Heart right ventricle (tissue), 16 donors: ENCODE measurements around the gene CSRP1. TPM values are rescaled to one million over a fixed set of nuclear protein-coding genes. Genes with fewer than 3 reads are reported as not detected.

ENCODE experiments used
- ATAC-seq, 8 donors: fragments of 200-7000 bp; cut with Tn5 transposase; one replicate each; pipeline ENCODE4 v1.9.1; 2020; ENCODE audit warnings: mild to moderate bottlenecking in 8 of 8, moderate library complexity in 8 of 8, moderate number of reproducible peaks in 1 of 8
- DNase-seq, 2 donors: peaks; one replicate each; pipeline ENCODE4 v3.0.0-alpha.2; 2020
- H3K27ac ChIP-seq, 10 donors: fragments of 200-600 bp; sonication (generic) in 2 of 10; one replicate each; pipeline versions ENCODE4 v1.5.0 to v1.8.0; 2020 to 2022; ENCODE audit warnings: mild to moderate bottlenecking in 3 of 10
- H3K27me3 ChIP-seq, 7 donors: fragments of 200-600 bp; one replicate each; pipeline ENCODE4 v1.8.0; 2021 to 2022; ENCODE audit warnings: mild to moderate bottlenecking in 2 of 7
- H3K36me3 ChIP-seq, 9 donors: fragments of 200-600 bp; sonication (generic) in 1 of 9; one replicate each; pipeline versions ENCODE4 v1.5.0 to v1.8.0; 2020 to 2022; ENCODE audit warnings: mild to moderate bottlenecking in 2 of 9
- H3K4me1 ChIP-seq, 9 donors: fragments of 200-600 bp; sonication (generic) in 1 of 9; one replicate each; pipeline versions ENCODE4 v1.5.0 to v1.8.0; 2020 to 2022; ENCODE audit warnings: mild to moderate bottlenecking in 4 of 9
- H3K4me3 ChIP-seq, 10 donors: fragments of 200-600 bp; sonication (generic) in 2 of 10; one replicate each; pipeline versions ENCODE4 v1.5.0 to v1.8.0; 2020 to 2022; ENCODE audit warnings: mild to moderate bottlenecking in 7 of 10, moderate library complexity in 2 of 10
- H3K9me3 ChIP-seq, 11 donors: fragments of 200-600 bp in 10 of 11; sonication (generic) in 2 of 11; one replicate each; pipeline versions ENCODE4 v1.5.0 to v1.8.0; 2013 to 2022; ENCODE audit warnings: mild to moderate bottlenecking in 2 of 11, control low read depth in 1 of 11, moderate library complexity in 1 of 11
- WGBS, 2 donors: extraction: QIAGEN DNeasy Blood & Tissue Kit; methylation state at CpG; one replicate each; pipeline ENCODE4 v1.1.7; 2013; ENCODE audit warnings: inconsistent platforms in 1 of 2; 5-methylcytosine and 5-hydroxymethylcytosine counted together
- intact Hi-C, 10 donors: fragments of 100-400 bp; cut with DNase I; formaldehyde crosslinking; loops; one replicate each; pipeline versions ENCODE4 v1.11.1 to v1.14.2; 2022
- polyA plus RNA-seq, 2 donors: library from polyadenylated mRNA; stranded (reverse); fragments of 200-250 nt; gene quantifications; one replicate each; pipeline ENCODE4 v1.2.3, GENCODE V29; 2013
- total RNA-seq, 10 donors: library from RNA; stranded (reverse); fragmentation: NEBNext Ultra II Directional in 3 of 10; extraction: Animal tissue kit (Norgen Biotek cat#: 25700) in 3 of 10; gene quantifications; one replicate each; pipeline versions ENCODE4 v1.2.1 to v1.2.4, GENCODE V29; 2021 to 2023
- TF ChIP-seq, protein P1 (sequence below), 9 donors: fragments of 200-600 bp; sonication (generic) in 2 of 9; IDR thresholded peaks; one replicate each; pipeline versions ENCODE4 v1.5.0 to v1.8.0; 2021 to 2022; ENCODE audit warnings: antibody characterized with exemption in 9 of 9, mild to moderate bottlenecking in 5 of 9, moderate library complexity in 1 of 9
- donor health status: Arrhythmogenic right ventricular cardiomyopathy.
- donor health status: ischemic (EF 13 %, LVEDD 7.1; RV severe dilation, severe dysfunction).
- donor health status: healthy with polysubstance abuse.
- donor health status: DM: no; HTN: yes; CAD: no.
- donor health status: DM: no; HTN: no; CAD: no.
- donor health status: ischemic (EF 25% LVEDD 6.9; RV normal size, moderate dysfunction).
- donor health status: ischemic (EF 25% LVEDD 5.7; RV mildly dilated, moderate dysfunction).
- donor health status: healthy.
- donor health status: DM: yes; HTN: yes; CAD: no.
- donor health status: Ischemic cardiomyopathy.
- donor health status: ischemic (EF 35%, LVEDD 5.7; RV mildly dilated, moderate dysfunction).
- donor health status: nonischemic (EF 11% LVEDD 7.7; RV severe dilation, severe dysfunction).
- donor health status: DM: yes; HTN: yes; CAD: no.
- donor health status: PGD.
- donor health status: ischemic (EF 29% LVEDD 5.4; RV normal size, mild dysfunction).
- donor health status: nonischemic (EF 23%, LVEDD 6.1; RV moderate dilation, normal function).

Gene CSRP1
- total and polyA plus RNA-seq, 12 donors: 48.1 to 104 (median 67.7) TPM

DNA sequence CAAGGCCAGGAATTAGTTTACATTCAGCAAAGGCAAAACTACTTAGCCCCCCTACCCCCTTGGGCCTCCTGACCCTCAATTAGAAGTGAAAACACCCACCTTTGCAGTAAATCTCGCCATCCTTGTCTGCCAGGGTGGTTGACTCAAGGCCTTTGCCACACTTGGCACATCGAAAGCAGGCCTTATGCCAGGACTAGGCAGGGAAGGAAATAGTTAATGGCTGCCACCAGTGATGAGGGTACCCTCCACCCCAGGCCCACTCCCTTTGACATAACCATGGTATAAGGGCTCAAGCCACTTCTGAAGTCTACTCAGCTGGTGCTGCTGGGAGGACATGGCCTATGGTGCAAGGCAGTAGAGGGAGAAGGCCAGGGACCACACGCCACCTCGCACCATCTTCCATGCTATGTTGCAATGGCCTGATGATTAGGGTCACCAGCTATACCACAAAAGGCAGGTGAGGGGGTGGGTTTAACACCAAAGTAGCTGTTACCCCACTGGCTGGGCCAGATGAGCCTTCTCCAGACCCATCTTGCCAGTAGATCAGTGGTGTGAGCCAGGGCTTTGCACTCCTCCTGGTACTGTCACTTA lies 21.6 kb downstream of the CSRP1 start:
- H3K4me1 ChIP-seq: peaks cover 9 to 65% (median 51%) of the 10 kb centered on the region in 9 donors
- WGBS, 2 donors: 93 to 96% methylated on average over 4 of the region's 4 CpGs
- H3K9me3 ChIP-seq: no peaks in the 10 kb centered on the region
- intact Hi-C loops: no loop called here
- no peak overlapping the region for H3K4me3 ChIP-seq
- no peak for DNase-seq
- peaks cover 0 to 6% (median 0%) of the 10 kb centered on the region in 7 donors for H3K27me3 ChIP-seq
- peaks cover 0 to 73% (median 16%) of the 10 kb centered on the region in 9 donors for H3K36me3 ChIP-seq
- no peak for ATAC-seq
- TF ChIP-seq, protein P1, sequence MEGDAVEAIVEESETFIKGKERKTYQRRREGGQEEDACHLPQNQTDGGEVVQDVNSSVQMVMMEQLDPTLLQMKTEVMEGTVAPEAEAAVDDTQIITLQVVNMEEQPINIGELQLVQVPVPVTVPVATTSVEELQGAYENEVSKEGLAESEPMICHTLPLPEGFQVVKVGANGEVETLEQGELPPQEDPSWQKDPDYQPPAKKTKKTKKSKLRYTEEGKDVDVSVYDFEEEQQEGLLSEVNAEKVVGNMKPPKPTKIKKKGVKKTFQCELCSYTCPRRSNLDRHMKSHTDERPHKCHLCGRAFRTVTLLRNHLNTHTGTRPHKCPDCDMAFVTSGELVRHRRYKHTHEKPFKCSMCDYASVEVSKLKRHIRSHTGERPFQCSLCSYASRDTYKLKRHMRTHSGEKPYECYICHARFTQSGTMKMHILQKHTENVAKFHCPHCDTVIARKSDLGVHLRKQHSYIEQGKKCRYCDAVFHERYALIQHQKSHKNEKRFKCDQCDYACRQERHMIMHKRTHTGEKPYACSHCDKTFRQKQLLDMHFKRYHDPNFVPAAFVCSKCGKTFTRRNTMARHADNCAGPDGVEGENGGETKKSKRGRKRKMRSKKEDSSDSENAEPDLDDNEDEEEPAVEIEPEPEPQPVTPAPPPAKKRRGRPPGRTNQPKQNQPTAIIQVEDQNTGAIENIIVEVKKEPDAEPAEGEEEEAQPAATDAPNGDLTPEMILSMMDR (IDR thresholded peaks at IDR 0.05): no peak
- peak overlapping the region in 1 of 10 donors; percentile 45 for H3K27ac ChIP-seq

GRCh38 chr1:201483373-201483949 lies 23.5 kb downstream of the CSRP1 start:
- WGBS, 2 donors: 94 to 96% methylated on average over 4 of the region's 4 CpGs
- TF ChIP-seq, protein P1 (IDR thresholded peaks at IDR 0.05): no peak
- intact Hi-C loops: loop anchor here in 7 of 10 donors (2.0 to 5.0 kb wide), 4 partner anchors 29 to 136 kb away; no protein-coding TSS in a partner anchor
- peak in 1 of 2 donors; percentile 4 for DNase-seq
- no peaks in the 10 kb centered on the region for H3K9me3 ChIP-seq
- ATAC-seq: no peak
- H3K27me3 ChIP-seq: peaks cover 0 to 6% (median 0%) of the 10 kb centered on the region in 7 donors
- no peak overlapping the region for H3K4me3 ChIP-seq
- H3K27ac ChIP-seq: no peak overlapping the region
- peaks cover 0 to 55% (median 16%) of the 10 kb centered on the region in 9 donors for H3K36me3 ChIP-seq
- peaks cover 9 to 59% (median 37%) of the 10 kb centered on the region in 9 donors for H3K4me1 ChIP-seq

- no peaks in the 10 kb centered on the region for H3K9me3 ChIP-seq
- no peak for DNase-seq
- TF ChIP-seq, protein P1 (IDR thresholded peaks at IDR 0.05): no peak
- no peak overlapping the region for H3K4me3 ChIP-seq
- peak overlapping the region in 6 of 10 donors; percentile 0 to 81 (median 61) for H3K27ac ChIP-seq
- ATAC-seq: no peak
- H3K4me1 ChIP-seq: peaks cover 9 to 52% (median 36%) of the 10 kb centered on the region in 9 donors
- H3K36me3 ChIP-seq: peaks cover 0 to 49% (median 16%) of the 10 kb centered on the region in 9 donors
- WGBS, 2 donors: 84 to 90% methylated on average over 5 of the region's 5 CpGs
- H3K27me3 ChIP-seq: peaks cover 0 to 6% (median 0%) of the 10 kb centered on the region in 7 donors
- intact Hi-C loops: loop anchor here in 9 of 10 donors (1.0 to 5.0 kb wide), 6 partner anchors 30 to 135 kb away; no protein-coding TSS in a partner anchor
These were observed 24.2 kb downstream of the CSRP1 start for GRCh38 chr1:201482755-201483154.

- H3K4me1 ChIP-seq: peaks cover 9 to 48% (median 36%) of the 10 kb centered on the region in 9 donors
- TF ChIP-seq, protein P1 (IDR thresholded peaks at IDR 0.05): peak; percentile 90 to 98 (median 95)
These were observed 25.0 kb downstream of the CSRP1 start for GRCh38 chr1:201481761-201482493.

More at GRCh38 chr1:201481761-201482493, 25.0 kb downstream of the CSRP1 start:
- DNase-seq: peak; percentile 90
- Histone ChIP-seq H3K9me3 (no peaks in the 10 kb centered on the region), H3K36me3 (peaks cover 0 to 42% (median 16%) of the 10 kb centered on the region in 9 donors), H3K27ac (peak overlapping the region in 9 of 10 donors; percentile 0 to 81 (median 75)), H3K27me3 (peaks cover 0 to 6% (median 0%) of the 10 kb centered on the region in 7 donors), H3K4me3 (peak overlapping the region in 8 of 10 donors; percentile 14 to 57 (median 42))
- WGBS, 2 donors: 7 to 9% methylated on average over 35 of the region's 35 CpGs
- intact Hi-C loops: loop anchor here (1.0 to 5.0 kb wide), 7 partner anchors 30 to 135 kb away; no protein-coding TSS in a partner anchor
- ATAC-seq: peak; percentile 80 to 94 (median 90)
